ENCODE data around the gene NFU1. TPM values are rescaled to one million over a fixed set of nuclear protein-coding genes. Genes with fewer than 3 reads are reported as not detected.

The NFU1 gene
- total RNA-seq, 2 experiments from 2014 or later: 15.4 to 30.5 TPM

DNA sequence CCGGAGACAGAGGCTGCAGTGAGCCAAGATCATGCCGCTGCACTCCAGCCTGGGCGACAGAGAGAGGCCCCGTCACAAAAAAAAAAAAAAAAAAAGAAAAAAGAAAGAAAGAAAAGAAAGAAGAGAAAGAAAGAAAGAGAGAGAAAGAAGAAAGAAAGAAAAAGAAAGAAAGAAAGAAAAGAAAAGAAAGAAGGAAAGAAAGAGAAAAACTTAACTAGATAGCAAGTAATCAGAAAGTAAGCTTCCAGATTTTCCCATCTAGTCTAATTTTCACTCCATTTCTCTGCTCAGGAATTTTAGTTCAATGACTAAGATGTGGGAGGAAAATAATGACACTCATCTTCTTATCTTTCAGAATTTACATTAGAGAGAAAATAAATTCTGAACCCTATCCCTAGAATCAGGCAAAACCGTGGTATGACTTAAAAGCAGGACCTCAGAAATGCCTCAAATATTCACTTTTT lies 52.6 kb downstream of the NFU1 start:
- BruUV-seq (replicated peaks): no TSS peak
- no peak for DNase-seq (ENCODE audit: low spot score)
- intact Hi-C loops (cut with micrococcal nuclease; ENCODE audit: unreplicated experiment): no loop called here

DNA sequence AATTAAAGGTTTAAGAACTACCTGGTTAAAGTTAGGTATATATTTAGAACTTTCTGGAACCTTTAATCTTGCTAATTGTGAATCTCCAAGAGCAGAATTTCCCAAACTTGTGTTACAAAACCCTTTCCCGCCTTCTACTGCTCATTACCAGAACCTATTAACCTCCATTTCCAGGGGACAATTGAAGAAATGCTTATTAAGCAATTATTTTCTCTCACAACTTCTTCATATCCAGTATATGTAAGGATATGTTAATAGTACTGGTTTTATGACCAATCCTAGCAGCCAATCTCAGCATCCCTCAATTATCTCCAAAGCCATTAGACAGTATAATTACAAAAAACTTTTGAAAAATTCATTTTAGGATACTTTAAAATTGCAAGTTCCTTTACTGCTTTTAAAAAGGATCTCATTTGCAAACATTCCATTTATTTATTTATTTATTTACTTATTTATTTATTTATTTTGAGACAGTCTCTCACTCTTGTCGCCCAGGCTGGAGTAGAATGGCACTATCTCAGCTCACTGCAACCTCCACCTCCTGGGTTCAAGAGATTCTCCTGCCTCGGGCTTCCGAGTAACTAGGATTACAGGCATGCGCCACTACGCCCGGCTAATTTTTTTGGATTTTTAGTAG lies 53.9 kb downstream of the NFU1 start:
- H3K9me2 ChIP-seq (ENCODE audit: insufficient read depth, low read length): no peaks in the 10 kb centered on the region
- TF ChIP-seq EZH2phosphoT487 (IDR thresholded peaks at IDR 0.05; ENCODE audit: borderline replicate concordance, low read depth, low read length): no peak
- TF ChIP-seq, protein P1, sequence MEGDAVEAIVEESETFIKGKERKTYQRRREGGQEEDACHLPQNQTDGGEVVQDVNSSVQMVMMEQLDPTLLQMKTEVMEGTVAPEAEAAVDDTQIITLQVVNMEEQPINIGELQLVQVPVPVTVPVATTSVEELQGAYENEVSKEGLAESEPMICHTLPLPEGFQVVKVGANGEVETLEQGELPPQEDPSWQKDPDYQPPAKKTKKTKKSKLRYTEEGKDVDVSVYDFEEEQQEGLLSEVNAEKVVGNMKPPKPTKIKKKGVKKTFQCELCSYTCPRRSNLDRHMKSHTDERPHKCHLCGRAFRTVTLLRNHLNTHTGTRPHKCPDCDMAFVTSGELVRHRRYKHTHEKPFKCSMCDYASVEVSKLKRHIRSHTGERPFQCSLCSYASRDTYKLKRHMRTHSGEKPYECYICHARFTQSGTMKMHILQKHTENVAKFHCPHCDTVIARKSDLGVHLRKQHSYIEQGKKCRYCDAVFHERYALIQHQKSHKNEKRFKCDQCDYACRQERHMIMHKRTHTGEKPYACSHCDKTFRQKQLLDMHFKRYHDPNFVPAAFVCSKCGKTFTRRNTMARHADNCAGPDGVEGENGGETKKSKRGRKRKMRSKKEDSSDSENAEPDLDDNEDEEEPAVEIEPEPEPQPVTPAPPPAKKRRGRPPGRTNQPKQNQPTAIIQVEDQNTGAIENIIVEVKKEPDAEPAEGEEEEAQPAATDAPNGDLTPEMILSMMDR (conservative IDR thresholded peaks at IDR 0.05; ENCODE audit: low read length): no peak
- H3K4me3 ChIP-seq (ENCODE audit: low read depth, low read length, poor library complexity, severe bottlenecking): no peak overlapping the region
- peaks cover 11% of the 10 kb centered on the region; the same call in 1 of the 2 replicates for H4K20me1 ChIP-seq (ENCODE audit: insufficient read depth, low read length)
- no peak overlapping the region for H3K4me2 ChIP-seq (ENCODE audit: low read length)
- H2AFZ ChIP-seq (ENCODE audit: low read length): no peak overlapping the region
- H3K36me3 ChIP-seq (ENCODE audit: insufficient read depth, low read length): no peaks in the 10 kb centered on the region; the same call in 1 of the 2 replicates
- intact Hi-C loops (cut with micrococcal nuclease; ENCODE audit: unreplicated experiment): no loop called here
- no peak for DNase-seq (ENCODE audit: low spot score)
- TSS peak; percentile 21 for BruUV-seq (replicated peaks)
- CTCF ChIA-PET (ENCODE audit: unreplicated experiment): no interaction called here
- POLR2A ChIA-PET: interaction anchor here (1.0 to 1.7 kb wide), 2 partner anchors 8 to 17 kb away, joined by 3 to 8 read pairs; no protein-coding TSS in a partner anchor
- peaks cover 77% of the 10 kb centered on the region for H3K79me2 ChIP-seq (ENCODE audit: insufficient read depth, low read depth, low read length)
- peaks cover 21% of the 10 kb centered on the region for H3K4me1 ChIP-seq (ENCODE audit: insufficient read depth, low read length, poor library complexity, severe bottlenecking)
- H3K9me3 ChIP-seq (ENCODE audit: low read length): no peaks in the 10 kb centered on the region
- no peak overlapping the region for H3K27ac ChIP-seq (ENCODE audit: low read depth, low read length, poor library complexity, severe bottlenecking)

More for the DNA sequence above, 52.6 kb downstream of the NFU1 start:
- Histone ChIP-seq H3K4me2 (ENCODE audit: low read length) (0 out of 2 replicates have a peak overlapping the region, but pooled peaks have one; percentile 20), H3K9me2 (ENCODE audit: insufficient read depth, low read length) (no peaks in the 10 kb centered on the region), H3K36me3 (ENCODE audit: insufficient read depth, low read length) (no peaks in the 10 kb centered on the region; the same call in 1 of the 2 replicates), H3K27ac (ENCODE audit: low read depth, low read length, poor library complexity, severe bottlenecking) (no peak overlapping the region), H3K4me1 (ENCODE audit: insufficient read depth, low read length, poor library complexity, severe bottlenecking) (peaks cover 21% of the 10 kb centered on the region), H3K9me3 (ENCODE audit: low read length) (no peaks in the 10 kb centered on the region), H4K20me1 (ENCODE audit: insufficient read depth, low read length) (peaks cover 11% of the 10 kb centered on the region; the same call in 1 of the 2 replicates), H2AFZ (ENCODE audit: low read length) (no peak overlapping the region), H3K79me2 (ENCODE audit: insufficient read depth, low read depth, low read length) (peaks cover 67% of the 10 kb centered on the region), H3K4me3 (ENCODE audit: low read depth, low read length, poor library complexity, severe bottlenecking) (no peak overlapping the region)
- ChIA-PET POLR2A (interaction anchor here (0.7 to 2.1 kb wide), 3 partner anchors 10 to 119 kb away, joined by 5 to 11 read pairs (median 8); partner anchors contain the start of gene NFU1), CTCF (ENCODE audit: unreplicated experiment) (no interaction called here)
- TF ChIP-seq, protein P1 (conservative IDR thresholded peaks at IDR 0.05; ENCODE audit: low read length): no peak
- TF ChIP-seq EZH2phosphoT487 (IDR thresholded peaks at IDR 0.05; ENCODE audit: borderline replicate concordance, low read depth, low read length): no peak

DNA sequence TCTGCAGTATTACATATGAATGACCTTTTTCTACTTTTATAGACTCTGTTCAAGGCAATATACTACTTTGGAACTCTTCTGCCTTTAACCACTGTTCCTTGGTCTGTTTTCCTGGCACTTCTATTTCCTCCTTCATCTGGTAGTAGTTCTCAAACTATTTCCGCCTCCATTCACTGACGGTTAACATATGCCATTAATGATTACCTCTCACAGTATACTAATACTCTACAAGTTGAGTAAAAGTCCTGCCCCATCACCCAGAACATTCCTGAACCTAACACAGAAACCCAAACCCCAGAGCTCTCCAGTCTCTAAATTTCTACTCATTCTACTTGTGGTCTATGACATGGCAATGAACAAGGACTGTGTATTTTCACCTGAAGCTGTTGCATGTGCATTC lies 54.7 kb downstream of the NFU1 start:
- intact Hi-C loops (cut with micrococcal nuclease; ENCODE audit: unreplicated experiment): no loop called here
- peaks cover 14% of the 10 kb centered on the region for H3K4me1 ChIP-seq (ENCODE audit: insufficient read depth, low read length, poor library complexity, severe bottlenecking)
- no peaks in the 10 kb centered on the region; the same call in 1 of the 2 replicates for H3K36me3 ChIP-seq (ENCODE audit: insufficient read depth, low read length)
- no peak for DNase-seq (ENCODE audit: low spot score)
- no peak overlapping the region for H3K27ac ChIP-seq (ENCODE audit: low read depth, low read length, poor library complexity, severe bottlenecking)
- no peaks in the 10 kb centered on the region for H3K9me2 ChIP-seq (ENCODE audit: insufficient read depth, low read length)
- H3K79me2 ChIP-seq (ENCODE audit: insufficient read depth, low read depth, low read length): peaks cover 84% of the 10 kb centered on the region
- peaks cover 11% of the 10 kb centered on the region; the same call in 1 of the 2 replicates for H4K20me1 ChIP-seq (ENCODE audit: insufficient read depth, low read length)
- H3K4me2 ChIP-seq (ENCODE audit: low read length): no peak overlapping the region
- no peaks in the 10 kb centered on the region for H3K9me3 ChIP-seq (ENCODE audit: low read length)
- CTCF ChIA-PET (ENCODE audit: unreplicated experiment): no interaction called here
- POLR2A ChIA-PET: no interaction called here
- no peak overlapping the region for H2AFZ ChIP-seq (ENCODE audit: low read length)
- BruUV-seq (replicated peaks): no TSS peak
- TF ChIP-seq, protein P1 (conservative IDR thresholded peaks at IDR 0.05; ENCODE audit: low read length): no peak
- no peak for TF ChIP-seq EZH2phosphoT487 (IDR thresholded peaks at IDR 0.05; ENCODE audit: borderline replicate concordance, low read depth, low read length)
- no peak overlapping the region for H3K4me3 ChIP-seq (ENCODE audit: low read depth, low read length, poor library complexity, severe bottlenecking)

Data from OCI-LY7 (cell line).